Choroid plexus epithelial cell (primary cell): ENCODE results near the gene SYNPO2.
"Not testable (repeated sequence)": the region's sequence is repeated elsewhere in the genome, so short reads cannot be mapped to it uniquely, and the experiment has no call there.

Experiments used
- DNase-seq: peaks from one replicate; pipeline ENCODE4 v3.0.0-alpha.2; 2010; ENCODE audit warnings: low read depth
- H3K4me3 ChIP-seq: 2 replicates; pipeline ENCODE4 v1.5.1; 2011; ENCODE audit warnings: low read depth, mild to moderate bottlenecking, control low read depth, low read length, moderate library complexity
- CTCF ChIP-seq: conservative IDR thresholded peaks from 2 replicates; pipeline ENCODE4 v1.5.1; 2011; ENCODE audit warnings: low read depth, mild to moderate bottlenecking, control low read depth, inconsistent platforms, low read length, moderate library complexity

Gene SYNPO2

GRCh38 chr4:119017636-119018035, 129.0 kb downstream of the SYNPO2 start:
- H3K4me3 ChIP-seq, result no peak overlapping the region
- TF ChIP-seq CTCF, result no peak
- DNase-seq, result no peak

- DNase-seq, result peak; percentile 34
- no peak for TF ChIP-seq CTCF
- H3K4me3 ChIP-seq, result no peak overlapping the region
Measured at GRCh38 chr4:119020158-119020557, 131.5 kb downstream of the SYNPO2 start.

- not testable (repeated sequence) for H3K4me3 ChIP-seq, DNase-seq
Measured at GRCh38 chr4:119022520-119022919, 133.9 kb downstream of the SYNPO2 start.

- no peak for DNase-seq
- no peak for TF ChIP-seq CTCF
- no peak overlapping the region for H3K4me3 ChIP-seq
Measured at GRCh38 chr4:119024102-119024501, 135.4 kb downstream of the SYNPO2 start.

- peak; percentile 84 for DNase-seq
- TF ChIP-seq CTCF, result no peak
- H3K4me3 ChIP-seq, result no peak overlapping the region
Measured at GRCh38 chr4:119025420-119025819, 136.8 kb downstream of the SYNPO2 start.

- peak; percentile 97 for DNase-seq
- no peak overlapping the region for H3K4me3 ChIP-seq
- TF ChIP-seq CTCF, result no peak
Measured at GRCh38 chr4:119025916-119026661, 137.4 kb downstream of the SYNPO2 start.

- DNase-seq, result peak; percentile 17
- no peak for TF ChIP-seq CTCF
Measured at GRCh38 chr4:119026662-119027444, 138.2 kb downstream of the SYNPO2 start.

More at GRCh38 chr4:119026662-119027444, 138.2 kb downstream of the SYNPO2 start:
- peak overlapping the region; percentile 15 for H3K4me3 ChIP-seq
